NCI-H69 (cell line): ENCODE data around the gene CLOCK.

Experiments
- DNase-seq: peaks from one replicate; lab custom pipeline; 2025; lab: John Stamatoyannopoulos, UW

The CLOCK gene

GRCh38 chr4:55483315-55483714, 63.4 kb downstream of the CLOCK start:
- DNase-seq, result no peak

DNA sequence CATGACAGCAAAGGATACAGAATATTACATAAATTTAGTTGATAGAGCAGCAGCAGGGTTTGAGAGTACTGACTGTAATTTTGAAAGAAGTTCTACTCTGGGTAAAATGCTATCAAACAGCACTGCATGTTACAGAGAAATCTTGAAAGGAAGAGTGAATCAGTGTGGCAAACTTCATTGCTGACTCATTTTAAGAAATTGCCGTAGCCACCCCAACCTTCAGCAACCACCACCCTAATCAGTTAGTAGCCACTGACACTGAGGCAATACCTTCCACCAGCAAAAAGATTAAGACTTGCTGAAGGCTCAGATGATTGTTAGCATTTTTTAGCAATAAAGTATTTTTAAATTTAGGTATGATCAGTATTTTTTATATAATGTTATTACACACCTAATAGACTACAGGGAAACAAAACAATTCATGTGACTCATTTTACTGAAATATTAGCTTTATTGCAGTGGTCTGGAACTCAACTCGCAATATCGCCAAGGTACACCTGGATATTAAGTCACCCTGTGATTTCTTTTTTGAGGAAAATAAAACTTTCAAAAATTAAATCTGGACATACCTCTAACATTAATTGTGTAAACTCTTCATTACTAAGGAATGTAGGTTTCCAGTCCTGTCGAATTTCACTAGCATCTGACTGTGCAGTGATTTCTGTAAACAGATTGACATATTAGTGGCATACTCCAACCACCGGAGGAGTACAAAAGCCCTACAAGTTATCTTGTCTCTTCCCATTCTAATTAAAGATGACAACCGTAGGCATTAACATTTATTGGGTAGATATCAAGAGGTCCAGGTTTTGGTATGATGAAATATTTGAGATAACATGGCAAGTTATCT, 71.1 kb downstream of the CLOCK start:
- DNase-seq, result no peak

DNA sequence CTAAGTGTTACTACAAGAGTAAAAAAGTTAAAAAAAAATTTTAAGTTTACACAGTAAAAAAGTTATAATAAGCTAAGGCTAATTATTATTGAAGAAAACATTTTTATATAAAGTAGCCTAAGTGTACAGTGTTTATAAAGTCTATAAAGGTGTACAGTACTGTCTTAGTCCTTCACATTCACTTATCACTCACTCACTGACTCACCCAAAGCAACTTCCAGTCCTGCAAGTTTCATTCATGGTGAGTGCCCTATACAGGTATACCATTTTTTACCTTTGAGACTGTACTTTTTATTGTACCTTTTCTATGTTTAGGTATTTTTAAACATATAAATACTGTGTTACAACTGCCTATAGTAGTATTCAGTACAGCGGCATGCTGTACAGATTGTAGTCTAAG, 76.7 kb downstream of the CLOCK start:
- no peak for DNase-seq

DNA sequence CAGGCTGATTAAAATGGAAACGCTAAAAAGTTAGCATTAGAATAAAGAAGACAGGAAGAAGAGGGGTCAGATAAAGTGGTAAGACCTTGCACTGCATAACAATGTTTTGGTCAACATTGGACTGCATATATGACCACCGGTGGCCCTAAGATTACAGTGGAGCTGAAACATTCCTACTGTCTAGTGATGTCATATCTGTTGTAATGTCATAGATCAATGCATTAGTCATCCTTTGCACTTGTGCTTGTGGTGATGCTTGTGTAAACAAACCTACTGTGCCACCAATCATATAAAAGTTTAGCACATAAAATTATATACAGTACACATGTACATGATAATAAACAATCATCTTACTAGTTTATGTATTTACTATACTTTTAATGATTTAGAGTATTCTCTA, 78.0 kb downstream of the CLOCK start:
- DNase-seq, result no peak

GRCh38 chr4:55466001-55466400, 80.7 kb downstream of the CLOCK start:
- DNase-seq, result no peak

- DNase-seq, result no peak
Observed at GRCh38 chr4:55458611-55459010, 88.1 kb downstream of the CLOCK start.

DNA sequence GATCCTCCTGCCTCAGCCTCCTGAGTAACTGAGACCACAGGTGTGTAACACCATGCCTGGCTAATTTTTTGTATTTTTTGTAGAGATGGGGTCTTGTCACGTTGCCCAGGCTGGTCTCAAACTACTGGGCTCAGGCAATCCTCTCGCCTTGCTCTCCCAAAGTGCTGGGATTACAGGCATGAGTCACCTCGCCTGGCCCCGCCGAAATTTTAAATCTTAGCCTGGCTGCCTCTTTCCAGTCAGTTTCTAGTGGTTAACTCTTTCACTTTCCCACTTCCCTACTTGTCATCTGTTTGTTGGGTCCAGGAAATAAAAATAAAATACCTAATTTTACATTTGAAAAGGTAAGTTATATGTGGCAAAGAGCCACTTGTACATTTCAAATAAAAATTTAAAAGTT, 88.5 kb downstream of the CLOCK start:
- no peak for DNase-seq

GRCh38 chr4:55450566-55450965, 96.1 kb downstream of the CLOCK start:
- DNase-seq, result no peak

- no peak for DNase-seq
Observed at GRCh38 chr4:55447831-55448230, 98.9 kb downstream of the CLOCK start.

DNA sequence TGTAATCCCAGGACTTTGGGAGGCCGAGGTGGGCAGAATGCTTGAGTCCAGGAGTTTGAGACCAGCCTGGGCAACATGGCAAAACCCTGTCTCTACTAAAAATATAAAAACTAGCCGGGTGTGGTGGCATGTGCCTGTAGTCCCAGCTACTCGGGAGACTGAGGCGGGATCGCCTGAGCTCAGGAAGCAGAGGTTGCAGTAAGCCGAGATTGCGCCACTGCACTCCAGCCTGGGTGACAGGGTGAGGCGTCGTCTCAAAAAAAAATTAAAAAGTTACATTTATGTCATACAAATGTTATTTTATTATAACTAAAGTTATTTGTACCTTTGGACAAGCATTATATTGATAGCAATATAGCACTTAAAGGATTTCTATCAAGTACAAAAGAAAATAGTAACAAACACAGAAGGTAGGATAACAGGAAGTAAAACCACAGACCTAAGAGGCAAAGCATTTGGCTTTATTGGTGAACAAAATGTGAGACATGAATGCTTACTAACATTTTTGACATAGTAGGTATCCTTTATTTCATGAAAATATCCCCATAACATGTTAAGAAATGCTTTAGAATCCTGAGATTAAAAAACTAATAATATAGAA, 99.5 kb downstream of the CLOCK start:
- no peak for DNase-seq

DNA sequence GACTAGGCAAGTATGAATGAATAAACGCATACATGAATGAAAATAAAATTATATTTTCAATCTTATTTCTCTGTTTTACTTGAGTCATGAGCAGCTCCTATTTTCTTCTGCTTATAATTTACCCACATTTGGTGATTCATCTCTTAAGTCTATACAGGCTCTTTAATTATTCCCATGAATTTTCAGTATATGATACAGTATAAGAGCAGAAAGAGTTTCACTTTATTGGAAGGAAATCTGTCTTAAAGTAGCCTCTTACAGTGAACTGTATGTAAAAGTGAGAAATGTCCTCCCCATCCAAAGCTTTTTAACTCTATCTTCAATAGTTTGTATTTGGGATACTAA, 100.2 kb downstream of the CLOCK start:
- DNase-seq, result no peak

DNA sequence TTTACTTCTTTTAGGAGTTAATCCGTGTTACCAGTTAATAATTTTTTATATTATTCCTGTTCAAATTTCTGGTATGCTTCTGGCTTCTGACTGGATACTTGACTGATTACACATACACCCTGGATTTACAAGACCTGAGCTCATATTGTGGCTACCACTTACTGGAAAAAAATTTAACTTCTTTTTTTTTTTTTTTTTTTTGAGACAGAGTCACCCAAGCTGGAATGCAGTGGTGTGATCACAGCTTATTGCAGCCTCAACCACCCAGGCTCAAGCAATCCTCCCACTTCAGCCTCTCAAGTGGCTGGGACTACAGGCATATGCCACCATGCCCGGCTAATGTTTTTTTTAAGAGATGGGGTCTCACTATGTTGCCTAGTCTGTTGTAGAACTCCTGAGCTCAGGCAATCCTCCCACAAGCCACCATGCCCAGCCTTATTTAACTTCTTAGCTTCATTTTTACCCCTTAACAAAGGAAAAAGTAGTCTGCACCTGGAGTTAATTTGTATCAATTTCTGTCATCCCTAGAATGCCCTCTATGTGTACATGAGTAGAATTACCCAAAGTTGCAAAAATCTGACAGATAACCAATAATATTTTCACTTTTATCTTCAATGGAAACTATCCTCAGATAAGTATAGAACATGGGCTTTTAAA, 100.7 kb downstream of the CLOCK start:
- DNase-seq, result no peak

DNA sequence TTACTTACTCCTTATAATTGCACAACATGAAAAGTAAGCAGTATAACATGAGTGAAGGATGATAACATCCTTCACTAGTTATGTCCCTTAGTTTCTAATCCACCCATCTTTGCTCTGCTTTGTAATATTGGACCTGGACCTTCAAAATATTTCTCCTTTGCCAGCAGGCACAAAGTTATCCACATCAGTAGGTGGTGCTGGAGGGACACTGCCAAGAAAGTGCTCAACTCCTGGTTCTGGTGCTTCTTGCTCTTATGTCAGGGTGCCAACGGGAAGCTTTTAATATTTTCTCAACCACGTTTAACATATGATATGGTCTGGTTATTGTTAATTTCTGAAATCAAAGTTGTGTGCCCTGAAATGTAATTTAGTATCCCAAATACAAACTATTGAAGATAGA, 101.9 kb downstream of the CLOCK start:
- DNase-seq, result peak; percentile 13

DNA sequence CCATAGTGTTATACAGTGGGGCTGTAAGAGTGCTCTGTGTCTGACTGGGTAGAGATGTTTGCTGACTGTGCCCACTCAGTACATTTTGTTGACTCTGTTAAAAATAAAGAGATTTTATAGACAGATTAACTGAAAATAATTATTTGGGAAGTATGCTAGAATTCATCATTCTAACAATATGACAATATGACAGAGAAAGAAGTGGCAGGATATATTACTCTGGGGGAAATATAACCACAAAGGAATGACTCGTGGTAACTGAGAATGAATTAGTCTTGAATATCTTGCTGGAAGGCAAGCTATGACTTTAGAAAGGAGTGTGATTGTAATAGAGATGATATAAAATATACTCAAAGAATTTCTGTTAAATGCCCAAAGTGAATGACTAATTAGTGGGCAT, 104.2 kb downstream of the CLOCK start:
- no peak for DNase-seq

DNA sequence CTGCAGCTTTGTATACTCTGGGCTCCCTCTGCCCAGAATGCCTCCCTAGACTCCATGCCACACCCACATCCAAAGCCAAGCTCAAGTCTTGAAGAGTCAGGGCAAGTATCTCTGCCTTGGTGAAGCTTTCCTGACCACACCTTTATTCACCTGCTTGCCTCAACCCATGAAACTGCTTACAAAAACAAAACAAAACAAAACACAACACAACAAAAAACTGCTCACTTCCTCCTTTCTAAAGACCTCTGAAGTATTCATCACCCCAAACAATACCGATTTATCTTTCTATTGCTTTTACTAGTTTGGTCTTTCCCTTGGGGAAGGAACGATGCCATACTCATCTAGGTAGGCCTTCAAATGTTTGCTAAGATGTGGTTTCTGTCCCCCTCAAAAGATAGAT, 105.9 kb downstream of the CLOCK start:
- DNase-seq, result no peak

DNA sequence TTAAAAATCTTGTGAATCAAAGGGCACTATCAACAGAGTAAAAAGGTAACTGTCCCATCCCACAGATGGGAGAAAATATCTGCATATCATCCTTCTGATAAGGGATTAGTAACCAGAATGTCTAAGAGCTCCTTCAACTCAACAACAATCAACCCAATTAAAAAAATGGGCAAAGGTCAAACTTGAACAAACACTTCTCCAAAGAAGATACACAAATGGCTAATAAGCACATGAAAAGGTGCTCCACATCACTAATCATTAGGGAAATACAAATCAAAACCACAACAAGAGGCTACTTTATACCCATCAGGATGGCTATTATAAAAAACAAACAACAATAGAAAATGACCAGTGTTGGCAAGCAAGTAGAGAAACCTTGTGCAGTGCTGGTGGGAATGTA, 107.7 kb downstream of the CLOCK start:
- DNase-seq, result no peak

- DNase-seq, result no peak
Observed at GRCh38 chr4:55438314-55438713, 108.4 kb downstream of the CLOCK start.

DNA sequence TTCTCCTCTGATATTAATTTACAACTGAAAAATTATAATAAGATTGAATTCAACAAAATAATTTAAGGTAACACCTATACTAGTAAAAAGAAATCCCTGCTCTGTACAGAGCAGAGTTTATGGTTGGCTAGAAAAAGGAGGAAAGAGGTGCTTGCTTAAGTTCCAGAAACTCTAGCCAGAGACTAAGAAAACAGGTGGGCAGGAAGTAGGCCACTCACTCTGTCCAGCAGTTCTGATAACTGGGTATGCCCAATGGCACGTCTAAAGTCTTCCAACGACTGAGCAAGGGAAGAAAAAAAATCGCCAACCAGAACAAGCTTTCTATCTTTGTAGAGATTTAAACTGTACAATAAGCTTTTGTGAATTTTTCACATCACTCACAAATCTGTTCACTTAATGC, 108.9 kb downstream of the CLOCK start:
- no peak for DNase-seq

GRCh38 chr4:55437356-55437796, 109.3 kb downstream of the CLOCK start:
- no peak for DNase-seq

DNA sequence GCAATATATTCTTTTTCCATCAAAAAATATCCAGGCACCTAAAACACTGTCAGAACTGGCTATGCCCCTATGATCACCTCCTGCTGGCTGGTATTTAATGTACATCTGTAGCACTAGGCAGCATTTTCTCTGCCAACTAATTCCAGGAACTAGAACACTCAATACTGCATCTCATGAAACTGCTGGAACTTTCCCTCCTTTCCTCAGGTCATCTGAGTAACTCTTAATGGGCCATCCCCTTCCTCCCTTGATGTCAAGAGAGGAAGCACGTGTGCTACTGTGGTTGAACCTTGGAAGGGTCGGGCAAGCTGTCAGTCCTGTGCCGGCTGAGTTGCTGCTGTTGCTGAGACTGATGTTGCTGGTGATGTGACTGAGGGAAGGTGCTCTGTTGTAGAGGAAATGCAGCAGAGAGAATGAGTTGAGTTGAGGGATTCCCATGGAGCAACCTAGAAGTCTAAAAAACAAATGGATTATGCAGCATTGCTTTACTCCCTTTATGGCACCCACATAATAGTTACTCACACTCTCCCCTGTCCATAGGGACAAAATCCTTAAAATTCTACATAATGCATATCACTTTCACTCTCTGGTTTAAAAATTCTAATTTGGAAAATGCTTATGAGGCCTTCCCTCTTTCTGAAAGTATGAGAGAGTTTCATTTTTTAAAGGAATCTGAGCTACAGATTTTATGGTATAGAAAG, 111.4 kb downstream of the CLOCK start:
- no peak for DNase-seq

- no peak for DNase-seq
Observed at GRCh38 chr4:55431710-55432336, 114.9 kb downstream of the CLOCK start.

DNA sequence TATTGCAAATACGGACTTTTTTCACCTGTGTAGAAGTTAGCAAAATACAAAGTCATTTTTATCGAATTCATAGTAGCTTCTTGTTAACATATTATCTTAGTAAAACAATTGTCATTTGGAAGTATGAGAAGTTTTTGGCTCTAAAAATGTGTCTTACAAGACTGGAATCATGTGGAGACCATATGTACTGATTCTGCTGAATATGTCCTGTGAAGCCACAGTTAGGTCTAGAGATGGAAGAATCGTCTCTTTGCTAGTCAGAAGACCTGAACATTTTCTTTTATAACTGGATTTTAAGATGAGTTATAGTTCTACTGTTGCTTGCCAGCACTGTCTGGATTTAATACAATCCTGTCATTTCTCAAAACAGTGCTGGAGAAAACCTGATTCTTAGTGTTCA, 121.9 kb downstream of the CLOCK start:
- DNase-seq, result no peak
